A549 (cell line): ENCODE data around the gene GOLGA3. TPM values are rescaled to one million over a fixed set of nuclear protein-coding genes. Genes with fewer than 3 reads are reported as not detected.
A peak's percentile ranks its signal among the peaks of the same experiment; 100 is the strongest.

Experiments used
- ATAC-seq, 2 experiments: fragments of 200-7000 bp in 1 of 2; fragments of >200 bp in 1 of 2; cut with Nextera tagmentation in 1 of 2; cut with Tn5 transposase in 1 of 2; 3 replicates each; pipeline versions ENCODE4 v1.8.0 to v1.9.1; 2018 to 2020; ENCODE audit warnings: mild to moderate bottlenecking in 1 of 2, moderate library complexity in 1 of 2
- CTCF ChIA-PET: fragments of 300-600 bp; sonication (Branson Sonifier 250); formaldehyde crosslinking; extraction: SDS; loops from one replicate; lab custom pipeline; 2021; ENCODE audit warnings: antibody characterized with exemption, inconsistent platforms; lab: Yijun Ruan, JAX
- POLR2A ChIA-PET: fragments of 350-600 bp; formaldehyde crosslinking; extraction: SDS; loops from one replicate; lab custom pipeline; 2021; ENCODE audit warnings: antibody characterized with exemption, inconsistent platforms; lab: Yijun Ruan, JAX
- DNase-seq, 2 experiments: peaks; one replicate each; pipeline versions ENCODE4 v3.0.0 to v3.0.0-alpha.2; 2011 to 2016; ENCODE audit warnings: low read depth in 1 of 2, low spot score in 1 of 2
- FAIRE-seq: peaks from 2 replicates; lab custom pipeline; 2011; peaks lifted over from hg19 to GRCh38; lab: Jason Lieb, UNC
- H3K27ac ChIP-seq, 2 experiments: fragments of >200 bp; sonication (Bioruptor Twin); formaldehyde crosslinking; 3 replicates each; pipeline ENCODE4 v1.5.1; 2016 to 2017
- H3K4me1 ChIP-seq: fragments of >200 bp; sonication (Bioruptor Twin); formaldehyde crosslinking; 3 replicates; pipeline ENCODE4 v1.6.1; 2016
- H3K4me2 ChIP-seq: fragments of >200 bp; sonication (Bioruptor Twin); formaldehyde crosslinking; 3 replicates; pipeline ENCODE4 v1.6.1; 2016
- H3K4me3 ChIP-seq: fragments of >200 bp; sonication (Bioruptor Twin); formaldehyde crosslinking; 3 replicates; pipeline ENCODE4 v1.5.1; 2016
- H3K9me3 ChIP-seq: fragments of >200 bp; sonication (Bioruptor Twin); formaldehyde crosslinking; 3 replicates; pipeline ENCODE4 v1.6.1; 2016
- CHD2 ChIP-seq: fragments of 150-350 bp; IDR thresholded peaks from 2 replicates; pipeline ENCODE4 v1.6.1; 2014; ENCODE audit warnings: low read length; ENCODE audit not compliant: partially characterized antibody
- EHF ChIP-seq: fragments of 250-450 bp; sonication (Bioruptor Pico); IDR thresholded peaks from 2 replicates; pipeline ENCODE4 v1.5.0; 2020; ENCODE audit warnings: mild to moderate bottlenecking
- EP300 ChIP-seq, 2 experiments: fragments of >200 bp; sonication (Bioruptor Twin); formaldehyde crosslinking; IDR thresholded peaks; 2 replicates in 1 of 2; 3 replicates in 1 of 2; pipeline ENCODE4 v1.6.1; 2016 to 2017
- ESRRA ChIP-seq: fragments of 150-350 bp; IDR thresholded peaks from 2 replicates; pipeline ENCODE4 v1.6.1; 2014; ENCODE audit warnings: mild to moderate bottlenecking, low read length, borderline replicate concordance
- FOSL2 ChIP-seq, 2 experiments: fragments of 450-650 bp in 1 of 2; fragments of >200 bp in 1 of 2; sonication (Bioruptor Twin) in 1 of 2; formaldehyde crosslinking; IDR thresholded peaks; 2 replicates each; pipeline versions ENCODE4 v1.5.0 to v1.6.1; 2016 to 2020; ENCODE audit warnings: mild to moderate bottlenecking in 1 of 2, moderate library complexity in 1 of 2
- FOXS1 ChIP-seq: fragments of 250-450 bp; sonication (Bioruptor Pico); IDR thresholded peaks from 2 replicates; pipeline ENCODE4 v1.5.0; 2020; ENCODE audit warnings: mild to moderate bottlenecking, moderate library complexity
- GATA3 ChIP-seq: IDR thresholded peaks from 2 replicates; pipeline ENCODE4 v1.6.1; 2012; ENCODE audit warnings: borderline replicate concordance
- HOXA7 ChIP-seq: fragments of 250-450 bp; sonication (Bioruptor Pico); IDR thresholded peaks from 2 replicates; pipeline ENCODE4 v1.5.0; 2020; ENCODE audit warnings: mild to moderate bottlenecking, moderate library complexity
- HOXB13 ChIP-seq: fragments of 250-450 bp; sonication (Bioruptor Pico); IDR thresholded peaks from 2 replicates; pipeline ENCODE4 v1.5.0; 2020; ENCODE audit warnings: low read depth, mild to moderate bottlenecking, moderate library complexity
- JUN ChIP-seq, 2 experiments: fragments of >200 bp; sonication (Bioruptor Twin); formaldehyde crosslinking; IDR thresholded peaks; 2 replicates in 1 of 2; 3 replicates in 1 of 2; pipeline ENCODE4 v1.6.1; 2016 to 2017
- MAFK ChIP-seq: fragments of 450-650 bp; IDR thresholded peaks from 2 replicates; pipeline ENCODE4 v1.6.1; 2014; ENCODE audit not compliant: partially characterized antibody
- MAX ChIP-seq: IDR thresholded peaks from 2 replicates; pipeline ENCODE4 v1.6.1; 2012
- PHF8 ChIP-seq: fragments of 200-600 bp; sonication (generic); IDR thresholded peaks from 2 replicates; pipeline ENCODE4 v1.6.1; 2016; ENCODE audit warnings: low read depth, mild to moderate bottlenecking, antibody characterized with exemption, moderate library complexity, borderline replicate concordance
- POLR2A ChIP-seq: IDR thresholded peaks from 2 replicates; pipeline ENCODE4 v1.6.1; 2012; ENCODE audit warnings: mild to moderate bottlenecking, low read length
- POLR2AphosphoS2 ChIP-seq: conservative IDR thresholded peaks from 2 replicates; pipeline ENCODE4 v1.6.1; 2012; ENCODE audit warnings: low read length, improper control_type of control experiment, inconsistent platforms
- RAD21 ChIP-seq, 2 experiments: fragments of >200 bp in 1 of 2; sonication (Bioruptor Twin) in 1 of 2; formaldehyde crosslinking in 1 of 2; IDR thresholded peaks in 1 of 2; conservative IDR thresholded peaks in 1 of 2; 2 replicates in 1 of 2; 3 replicates in 1 of 2; pipeline ENCODE4 v1.6.1; 2012 to 2018; ENCODE audit warnings: inconsistent platforms in 1 of 2
- RCOR1 ChIP-seq: fragments of 150-350 bp; IDR thresholded peaks from 2 replicates; pipeline ENCODE4 v1.6.1; 2014; ENCODE audit warnings: antibody characterized with exemption, low read length, low read depth
- REST ChIP-seq: fragments of 200-600 bp; sonication (generic); IDR thresholded peaks from 2 replicates; pipeline ENCODE4 v1.6.1; 2016; ENCODE audit warnings: antibody characterized with exemption, mild to moderate bottlenecking, moderate library complexity
- RFX5 ChIP-seq: fragments of 450-650 bp; IDR thresholded peaks from 2 replicates; pipeline ENCODE4 v1.7.1; 2014; ENCODE audit warnings: antibody characterized with exemption, mild to moderate bottlenecking, moderate library complexity
- USF2 ChIP-seq: fragments of 450-650 bp; IDR thresholded peaks from 2 replicates; pipeline ENCODE4 v1.6.1; 2014; ENCODE audit warnings: antibody characterized with exemption
- ZNF302 ChIP-seq: fragments of 250-450 bp; sonication (Bioruptor Pico); IDR thresholded peaks from 2 replicates; pipeline ENCODE4 v1.9.0; 2021; ENCODE audit warnings: inconsistent platforms, mild to moderate bottlenecking, moderate library complexity
- WGBS: methylation state at CpG from one replicate; pipeline ENCODE4 v1.1.6; 2017; ENCODE audit errors: missing lambda C conversion rate; 5-methylcytosine and 5-hydroxymethylcytosine counted together
- polyA plus RNA-seq, 4 experiments: library from polyadenylated mRNA; depleted of rRNA in 3 of 4; stranded (reverse); fragments of >200 nt; fragmentation: RNase III in 1 of 4; extraction: RNeasy Plus Mini Kit Qiagen cat#74134 plus additional on column Dnase treatment in 1 of 4; gene quantifications; 2 replicates in 3 of 4; 3 replicates in 1 of 4; pipeline ENCODE4 v1.2.3, GENCODE V29; 2011 to 2017

The GOLGA3 gene
- polyA plus RNA-seq, 2 of the 4 experiments (the other 2 are of a cell fraction): 23.0 to 25.5 TPM

- POLR2A ChIA-PET: interaction anchor here (0.9 to 1.3 kb wide), 2 partner anchors 11 to 252 kb away, joined by 3 read pairs; no protein-coding TSS in a partner anchor
- H3K4me2 ChIP-seq: peak overlapping the region; percentile 80
- H3K4me1 ChIP-seq: peaks cover 9% of the 10 kb centered on the region
- H3K9me3 ChIP-seq: 0 out of 3 replicates have a peak, but pooled peaks cover 2% of the 10 kb centered on the region
- DNase-seq (peak; percentile 46 to 65), FAIRE-seq (no peak), ATAC-seq (peak; percentile 61 to 69)
- CTCF ChIA-PET: no interaction called here
- H3K27ac ChIP-seq: peak overlapping the region; percentile 97 to 99
- peak; percentile 67 for TF ChIP-seq MAFK
- TF ChIP-seq POLR2AphosphoS2: no peak
- TF ChIP-seq FOSL2 (IDR thresholded peaks at IDR 0.05): no peak
- TF ChIP-seq FOSL2 (CRISPR knock-in tag; IDR thresholded peaks at IDR 0.05): peak; percentile 43
- TF ChIP-seq HOXB13: no peak
- TF ChIP-seq PHF8: 0 out of 2 replicates have a peak, but pooled peaks have one; percentile 28
- TF ChIP-seq REST: no peak
- H3K4me3 ChIP-seq: peak overlapping the region; percentile 99
- WGBS: 11% methylated on average over 21 of the region's 59 CpGs
These were observed 636 bp downstream of the GOLGA3 start for GRCh38 chr12:132827763-132828703.

- CTCF ChIA-PET: no interaction called here
- FAIRE-seq: no peak
These were observed 2.8 kb downstream of the GOLGA3 start for GRCh38 chr12:132825861-132826260.

GRCh38 chr12:132825089-132825488 is 3.6 kb downstream of the GOLGA3 start:
- Histone ChIP-seq H3K4me2 (no peak overlapping the region), H3K4me3 (no peak overlapping the region), H3K4me1 (peaks cover 9% of the 10 kb centered on the region), H3K9me3 (0 out of 3 replicates have a peak, but pooled peaks cover 2% of the 10 kb centered on the region), H3K27ac (no peak overlapping the region)
- DNase-seq (no peak), FAIRE-seq (no peak), ATAC-seq (no peak)
- ChIA-PET CTCF (no interaction called here), POLR2A (no interaction called here)
- WGBS: 97% methylated on average over 18 of the region's 18 CpGs
- TF ChIP-seq FOXS1 (no peak), POLR2A (no peak; the same call in 1 of the 2 replicates), CHD2 (no peak), RFX5 (no peak)

More at GRCh38 chr12:132825861-132826260, 2.8 kb downstream of the GOLGA3 start:
- WGBS: 94% methylated on average over 16 of the region's 16 CpGs
- POLR2A ChIA-PET: no interaction called here
- 0 out of 3 replicates have a peak, but pooled peaks cover 2% of the 10 kb centered on the region for H3K9me3 ChIP-seq
- H3K4me2 ChIP-seq: no peak overlapping the region
- H3K4me1 ChIP-seq: peaks cover 9% of the 10 kb centered on the region
- H3K4me3 ChIP-seq: no peak overlapping the region
- DNase-seq (no peak), ATAC-seq (no peak)
- H3K27ac ChIP-seq: no peak overlapping the region
- no peak for TF ChIP-seq RCOR1

- FAIRE-seq: no peak
- ChIA-PET CTCF (no interaction called here), POLR2A (no interaction called here)
- DNase-seq: no peak
- no peaks in the 10 kb centered on the region for H3K9me3 ChIP-seq
- H3K4me1 ChIP-seq: peaks cover 9% of the 10 kb centered on the region
- H3K4me3 ChIP-seq: no peak overlapping the region
- no peak overlapping the region for H3K27ac ChIP-seq
- WGBS: 92% methylated on average over 7 of the region's 7 CpGs
- TF ChIP-seq GATA3 (no peak), MAX (no peak), ZNF302 (CRISPR knock-in tag) (no peak), USF2 (no peak), RAD21 (conservative IDR thresholded peaks at IDR 0.05 in 1 of 2, IDR thresholded peaks at IDR 0.05 in 1 of 2) (no peak), JUN (IDR thresholded peaks at IDR 0.05) (no peak), HOXA7 (CRISPR knock-in tag) (no peak), POLR2A (no peak), EHF (no peak), ESRRA (no peak), EP300 (IDR thresholded peaks at IDR 0.05) (no peak), HOXB13 (no peak)
- ATAC-seq: no peak
- no peak overlapping the region for H3K4me2 ChIP-seq
These were observed 4.6 kb downstream of the GOLGA3 start for GRCh38 chr12:132824053-132824452.
